HEK293T (cell line): ENCODE results near the gene DAP.

ENCODE experiments used
- ARNT ChIP-seq: fragments of 450-650 bp; IDR thresholded peaks from 2 replicates; pipeline ENCODE4 v1.6.1; 2017; ENCODE audit warnings: mild to moderate bottlenecking
- BHLHE40 ChIP-seq: fragments of 450-650 bp; IDR thresholded peaks from 2 replicates; pipeline ENCODE4 v1.6.1; 2016; ENCODE audit warnings: mild to moderate bottlenecking, moderate library complexity, borderline replicate concordance
- CTBP1 ChIP-seq: fragments of 450-650 bp; IDR thresholded peaks from 2 replicates; pipeline ENCODE4 v1.6.1; 2016; ENCODE audit warnings: borderline replicate concordance
- ELF4 ChIP-seq: fragments of 450-650 bp; IDR thresholded peaks from 2 replicates; pipeline ENCODE4 v1.6.1; 2017; ENCODE audit warnings: antibody characterized with exemption
- FOXA1 ChIP-seq: fragments of 450-650 bp; IDR thresholded peaks from 2 replicates; pipeline ENCODE4 v1.6.1; 2016; ENCODE audit warnings: mild to moderate bottlenecking
- FOXK2 ChIP-seq: fragments of 450-650 bp; IDR thresholded peaks from 2 replicates; pipeline ENCODE4 v1.6.1; 2016; ENCODE audit warnings: mild to moderate bottlenecking
- FOXM1 ChIP-seq: fragments of 450-650 bp; IDR thresholded peaks from 2 replicates; pipeline ENCODE4 v1.6.1; 2017; ENCODE audit warnings: mild to moderate bottlenecking, borderline replicate concordance
- L3MBTL2 ChIP-seq: fragments of 450-650 bp; conservative IDR thresholded peaks from 2 replicates; pipeline ENCODE4 v1.6.1; 2016; ENCODE audit warnings: mild to moderate bottlenecking
- NFRKB ChIP-seq: fragments of 450-650 bp; IDR thresholded peaks from 2 replicates; pipeline ENCODE4 v1.6.1; 2016; ENCODE audit warnings: mild to moderate bottlenecking, moderate library complexity
- SP1 ChIP-seq: fragments of 450-650 bp; IDR thresholded peaks from 2 replicates; pipeline ENCODE4 v1.6.1; 2017
- SUZ12 ChIP-seq: fragments of 450-650 bp; IDR thresholded peaks from 2 replicates; pipeline ENCODE4 v1.6.1; 2016; ENCODE audit warnings: mild to moderate bottlenecking
- TARDBP ChIP-seq: fragments of 450-650 bp; IDR thresholded peaks from 2 replicates; pipeline ENCODE4 v1.6.1; 2016
- ZNF384 ChIP-seq: fragments of 450-650 bp; IDR thresholded peaks from 2 replicates; pipeline ENCODE4 v1.6.1; 2016

- TF ChIP-seq TARDBP = no peak
- no peak for TF ChIP-seq ARNT
- no peak for TF ChIP-seq ELF4
- no peak for TF ChIP-seq L3MBTL2
- TF ChIP-seq BHLHE40 = no peak
- no peak for TF ChIP-seq NFRKB
- no peak for TF ChIP-seq SP1
- no peak for TF ChIP-seq FOXM1
- TF ChIP-seq FOXA1 = no peak
- TF ChIP-seq SUZ12 = no peak
- TF ChIP-seq CTBP1 = no peak
- no peak for TF ChIP-seq ZNF384
- no peak for TF ChIP-seq FOXK2
These were observed 52.7 kb downstream of the DAP start for GRCh38 chr5:10708189-10708944.
